Measurements from ENCODE around the gene MTFP1. TPM values are rescaled to one million over a fixed set of nuclear protein-coding genes. Genes with fewer than 3 reads are reported as not detected.
"Not testable (repeated sequence)": the region's sequence is repeated elsewhere in the genome, so short reads cannot be mapped to it uniquely, and the experiment has no call there.

The MTFP1 gene
- total RNA-seq, 1 experiment from 2014 or later, result 36.0 TPM

DNA sequence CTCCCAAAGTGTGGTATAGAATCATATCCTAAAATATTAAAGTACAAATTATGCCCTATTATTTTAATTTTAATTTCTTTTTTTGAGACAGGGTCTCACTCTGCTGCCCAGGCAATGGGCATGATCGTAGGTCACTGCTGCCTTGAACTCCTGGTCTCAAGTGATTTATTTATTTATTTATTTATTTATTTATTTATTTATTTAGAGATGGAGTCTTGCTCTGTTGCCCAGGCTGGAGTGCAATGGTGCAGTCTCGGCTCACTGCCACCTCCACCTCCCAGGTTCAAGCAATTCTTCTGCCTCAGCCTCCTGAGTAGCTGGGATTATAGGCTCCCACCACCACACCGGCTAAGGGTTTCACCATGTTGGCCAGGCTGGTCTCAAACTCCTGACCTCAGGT lies 24.5 kb upstream of the MTFP1 start:
- DNase-seq (ENCODE audit: extremely low read depth, low read depth), result not testable (repeated sequence)

GRCh38 chr22:30402028-30402765 lies 23.4 kb upstream of the MTFP1 start:
- DNase-seq (ENCODE audit: extremely low read depth, low read depth), result no peak

DNA sequence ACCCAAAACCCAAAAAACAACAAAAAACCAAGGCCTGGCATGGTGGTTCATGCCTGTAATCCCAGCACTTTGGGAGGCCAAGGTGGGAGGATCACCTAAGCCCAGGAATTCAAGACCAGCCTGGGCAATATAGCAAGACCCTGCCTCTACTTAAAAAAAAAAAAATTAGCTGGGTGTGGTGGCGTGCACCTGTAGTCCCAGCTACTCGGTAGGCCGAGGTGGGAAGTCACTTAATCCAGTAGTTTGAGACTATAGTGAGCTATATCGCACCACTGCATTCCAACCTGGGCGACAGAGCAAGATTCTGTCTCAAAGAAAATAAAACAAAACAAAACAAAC lies 22.8 kb upstream of the MTFP1 start:
- not testable (repeated sequence) for DNase-seq (ENCODE audit: extremely low read depth, low read depth)

- DNase-seq (ENCODE audit: extremely low read depth, low read depth), result no peak
Observed at GRCh38 chr22:30404307-30404706, 21.3 kb upstream of the MTFP1 start.

DNA sequence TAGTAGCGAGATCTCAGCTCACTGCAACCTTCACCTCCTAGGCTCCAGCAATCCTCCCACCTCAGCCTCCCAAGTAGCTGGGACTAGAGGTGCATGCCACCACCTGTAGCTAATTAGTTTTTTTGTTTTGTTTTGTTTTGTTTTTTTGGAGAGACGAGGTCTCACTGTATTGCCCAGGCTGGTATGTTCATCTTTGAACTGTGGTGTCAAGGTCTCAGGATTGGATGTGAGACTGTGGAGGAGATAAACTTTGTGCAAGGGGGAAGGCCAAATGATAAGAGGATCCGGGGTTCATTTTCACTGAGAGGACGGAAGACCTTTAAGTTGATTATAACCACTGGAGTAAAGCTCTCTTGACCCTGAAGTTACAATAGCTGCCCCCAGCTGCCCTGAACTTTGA lies 19.8 kb upstream of the MTFP1 start:
- no peak for DNase-seq (ENCODE audit: extremely low read depth, low read depth)

- DNase-seq (ENCODE audit: extremely low read depth, low read depth), result no peak
Observed at GRCh38 chr22:30406400-30406799, 19.2 kb upstream of the MTFP1 start.

DNA sequence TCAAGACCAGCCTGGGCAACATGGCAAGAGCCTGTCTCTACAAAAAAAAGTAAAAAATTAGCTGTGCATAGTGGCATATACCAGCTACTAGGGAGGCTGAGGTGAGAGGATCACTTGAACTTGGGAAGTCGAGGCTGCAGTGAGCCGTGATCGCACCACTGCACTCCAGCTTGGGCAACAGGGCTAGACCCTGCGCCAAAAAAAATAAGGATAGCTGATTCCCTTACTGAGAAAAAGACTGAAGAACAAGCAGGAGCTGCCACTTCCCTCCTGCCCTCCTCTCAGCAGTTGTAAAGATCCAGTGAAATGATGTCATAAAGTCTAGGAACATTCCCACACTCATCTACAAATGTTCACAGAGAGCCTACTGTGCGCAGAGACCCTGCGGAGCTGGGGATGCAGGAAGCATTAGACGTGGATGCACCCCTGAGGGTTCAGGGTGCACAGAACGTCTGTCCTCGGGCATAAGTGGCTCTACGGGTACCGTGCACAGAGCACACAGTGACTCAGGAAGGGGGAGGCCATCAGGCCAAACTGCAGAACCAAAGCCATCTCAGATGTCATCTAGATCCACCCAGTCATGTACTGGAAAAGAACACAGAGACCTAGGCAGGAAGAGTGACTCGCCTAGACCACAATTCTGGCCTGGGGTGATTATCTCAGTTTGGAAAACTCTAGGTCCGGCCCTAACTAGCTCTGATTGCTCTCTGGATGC lies 17.0 kb upstream of the MTFP1 start:
- DNase-seq (ENCODE audit: extremely low read depth, low read depth), result no peak

- DNase-seq (ENCODE audit: extremely low read depth, low read depth), result no peak
Observed at GRCh38 chr22:30411780-30412179, 13.8 kb upstream of the MTFP1 start.

DNA sequence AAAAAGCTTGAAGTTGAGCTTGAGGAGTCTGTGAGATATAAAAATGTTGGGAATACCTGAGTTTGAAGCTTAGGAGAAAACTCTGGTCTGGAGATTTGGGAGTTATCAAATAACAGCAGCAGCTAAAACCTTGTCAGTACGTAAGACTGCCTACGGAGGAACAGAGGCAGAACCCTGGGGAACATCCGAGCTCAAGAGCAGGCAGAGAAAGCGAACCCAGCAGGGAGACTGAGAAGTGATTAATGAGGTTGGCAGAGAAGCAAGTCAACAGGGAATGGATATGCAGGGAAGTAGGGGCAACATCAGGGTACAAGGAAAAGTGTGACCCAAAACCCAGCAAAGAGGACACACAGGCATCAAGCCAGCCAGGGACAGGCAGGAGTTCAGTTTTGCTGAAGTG lies 12.6 kb upstream of the MTFP1 start:
- no peak for DNase-seq (ENCODE audit: extremely low read depth, low read depth)

DNA sequence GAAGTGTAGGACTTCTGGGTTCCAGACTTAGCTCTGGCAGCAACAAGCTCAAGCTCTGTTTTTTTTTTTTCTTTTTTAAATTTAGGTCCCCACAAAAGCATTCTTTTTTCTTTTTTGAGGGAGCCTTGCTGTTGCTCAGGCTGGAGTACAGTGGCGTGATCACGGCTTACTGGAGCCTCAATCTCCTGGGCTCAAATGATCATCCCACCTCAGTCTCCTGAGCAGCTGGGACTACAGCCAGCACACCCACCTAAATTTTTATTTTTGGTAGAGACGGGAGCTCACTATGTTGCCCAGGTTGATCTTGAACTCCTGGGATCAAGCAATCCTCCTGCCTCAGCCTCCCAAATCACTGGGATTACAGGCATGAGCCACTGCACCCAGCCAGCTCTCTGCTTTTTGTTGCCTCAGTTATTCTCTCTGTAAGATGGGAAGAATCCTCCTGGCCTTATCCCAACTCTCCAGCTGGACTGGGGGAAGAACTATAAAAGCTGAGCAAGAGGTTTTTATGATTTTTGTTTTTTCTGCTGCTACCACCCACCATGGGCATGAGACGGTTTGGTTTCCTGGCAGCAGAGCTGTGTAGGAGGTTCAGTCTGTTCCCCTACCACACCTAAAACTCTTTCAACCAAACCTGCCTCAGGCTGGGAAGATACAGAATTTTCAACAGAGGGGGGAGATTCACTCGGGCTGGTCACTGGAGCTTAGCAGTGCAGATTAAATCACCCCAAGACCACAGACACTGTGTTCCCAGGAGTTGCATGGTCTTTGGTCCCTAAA lies 11.6 kb upstream of the MTFP1 start:
- DNase-seq (ENCODE audit: extremely low read depth, low read depth), result no peak

DNA sequence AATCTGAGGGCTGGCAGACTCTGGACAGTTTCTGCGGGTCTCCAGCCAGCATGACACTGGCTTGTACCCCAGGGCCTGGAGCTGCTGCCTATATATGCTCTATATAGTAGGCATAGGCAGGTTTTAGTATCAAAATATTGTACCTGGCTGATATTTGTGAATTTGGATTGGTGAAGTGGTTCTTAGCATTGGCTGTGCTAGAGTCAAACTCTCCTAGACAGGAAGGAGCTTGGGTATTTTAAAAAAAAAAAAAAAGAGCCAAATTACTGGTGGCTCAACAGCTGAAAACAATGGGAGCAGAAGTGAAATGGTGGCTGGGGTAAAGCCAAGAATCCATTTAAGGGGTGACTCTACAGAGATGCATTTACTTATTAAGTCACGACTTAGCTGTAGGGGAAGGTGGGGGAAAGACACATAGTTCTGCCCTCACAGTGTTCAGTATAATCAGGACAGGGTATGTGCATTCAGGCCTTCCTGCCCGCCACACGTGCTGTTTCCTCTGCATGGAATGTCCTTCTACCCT lies 11.0 kb upstream of the MTFP1 start:
- no peak for DNase-seq (ENCODE audit: extremely low read depth, low read depth)

- no peak for DNase-seq (ENCODE audit: extremely low read depth, low read depth)
Observed at GRCh38 chr22:30416403-30416802, 9.2 kb upstream of the MTFP1 start.

DNA sequence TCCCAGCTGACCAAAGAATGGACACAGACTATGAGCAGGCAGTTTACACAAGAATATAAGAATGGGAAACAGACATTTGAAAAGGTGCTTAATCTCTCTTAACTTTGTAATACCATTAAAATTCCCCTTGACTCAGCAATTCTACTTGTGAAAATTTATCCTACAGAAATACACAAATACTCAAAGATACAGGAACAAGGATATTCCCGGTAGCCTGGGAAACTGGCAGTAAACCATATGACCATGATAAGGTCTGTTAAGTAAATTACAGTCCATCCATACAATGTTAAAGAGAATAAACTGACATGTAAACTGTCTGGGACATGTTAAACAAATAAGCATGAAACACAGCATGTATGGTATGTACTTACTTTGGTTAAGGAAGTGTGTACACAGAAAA lies 8.7 kb upstream of the MTFP1 start:
- DNase-seq (ENCODE audit: extremely low read depth, low read depth), result no peak

DNA sequence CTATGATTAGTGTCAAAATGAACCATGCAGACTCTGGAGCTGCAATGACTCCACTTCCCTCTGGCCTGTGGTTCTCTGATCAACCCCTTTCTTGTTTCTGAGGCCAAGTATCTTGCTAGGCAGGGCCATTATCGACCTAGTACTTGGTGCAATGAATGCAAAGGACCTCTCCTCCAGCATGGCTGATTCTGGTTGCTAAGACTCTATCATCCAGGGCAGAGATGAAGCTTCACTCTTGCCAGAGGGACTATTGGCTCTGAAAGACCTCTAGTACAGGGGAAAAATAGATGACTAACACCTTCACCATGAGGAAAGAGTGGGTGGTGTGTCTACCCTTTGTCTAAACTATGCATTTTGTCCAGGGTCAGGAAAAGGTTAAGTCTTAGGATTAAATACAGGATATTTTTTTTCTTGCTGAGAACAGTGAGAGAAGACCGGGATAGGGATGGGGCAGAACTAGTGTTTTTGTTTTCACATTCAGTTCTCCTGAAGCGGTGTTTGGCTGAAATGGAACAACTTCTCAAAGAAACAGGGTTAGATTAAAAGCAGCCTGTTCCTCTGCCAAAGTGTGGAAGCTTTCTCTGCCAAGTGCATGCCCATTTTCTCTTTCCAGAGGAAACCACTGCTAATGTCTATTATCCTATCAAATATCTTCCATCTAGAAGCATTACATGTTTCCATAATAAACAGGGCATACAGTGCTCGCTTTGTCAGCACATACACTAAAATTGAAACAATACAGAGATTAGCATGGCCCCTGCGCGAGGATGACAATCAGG lies 5.0 kb upstream of the MTFP1 start:
- DNase-seq (ENCODE audit: extremely low read depth, low read depth), result no peak

GRCh38 chr22:30421695-30422480 lies 3.7 kb upstream of the MTFP1 start:
- no peak for DNase-seq (ENCODE audit: extremely low read depth, low read depth)

GRCh38 chr22:30422481-30423300 lies 2.9 kb upstream of the MTFP1 start:
- peak; percentile 77 for DNase-seq (ENCODE audit: extremely low read depth, low read depth)

- no peak for DNase-seq (ENCODE audit: extremely low read depth, low read depth)
Observed at GRCh38 chr22:30423301-30423958, 2.1 kb upstream of the MTFP1 start.

GRCh38 chr22:30423959-30424533 lies 1.5 kb upstream of the MTFP1 start:
- peak; percentile 98 for DNase-seq (ENCODE audit: extremely low read depth, low read depth)

Measured in NCI-H460 (cell line).